Measurements from ENCODE around the gene CBR3.
"Not testable (repeated sequence)": the region's sequence is repeated elsewhere in the genome, so short reads cannot be mapped to it uniquely, and the experiment has no call there.

CBR3 gene

GRCh38 chr21:36117286-36117741 lies 17.6 kb upstream of the CBR3 start:
- DNase-seq (ENCODE audit: low spot score), result no peak

DNA sequence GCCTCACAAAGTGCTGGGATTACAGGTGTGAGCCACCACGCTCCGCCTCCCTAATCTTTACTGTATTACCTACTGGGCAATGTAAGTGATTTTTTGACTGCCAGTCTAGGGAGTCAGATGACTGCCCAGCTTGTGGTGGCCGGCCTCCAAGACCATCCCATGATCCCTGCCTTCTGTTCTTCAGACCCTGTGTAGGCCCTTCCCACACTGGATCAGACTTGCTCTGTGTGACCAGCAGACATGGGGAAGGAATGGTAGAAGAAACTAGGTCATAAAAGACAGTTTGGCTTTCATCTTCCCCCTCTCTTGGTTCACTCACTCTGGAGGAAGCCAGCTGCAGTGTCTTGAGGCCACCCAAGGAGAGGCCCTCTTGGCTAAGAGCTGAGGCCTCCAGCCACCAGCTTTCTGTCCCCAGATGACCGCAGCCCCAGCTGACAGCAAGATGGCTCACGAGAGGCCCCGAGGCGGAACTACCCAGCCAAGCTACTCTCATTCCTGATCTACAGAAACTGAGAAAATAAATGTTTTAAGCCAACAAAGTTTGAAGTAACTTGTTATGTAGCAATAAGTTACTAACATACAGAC lies 14.5 kb upstream of the CBR3 start:
- no peak for DNase-seq (ENCODE audit: low spot score)

DNA sequence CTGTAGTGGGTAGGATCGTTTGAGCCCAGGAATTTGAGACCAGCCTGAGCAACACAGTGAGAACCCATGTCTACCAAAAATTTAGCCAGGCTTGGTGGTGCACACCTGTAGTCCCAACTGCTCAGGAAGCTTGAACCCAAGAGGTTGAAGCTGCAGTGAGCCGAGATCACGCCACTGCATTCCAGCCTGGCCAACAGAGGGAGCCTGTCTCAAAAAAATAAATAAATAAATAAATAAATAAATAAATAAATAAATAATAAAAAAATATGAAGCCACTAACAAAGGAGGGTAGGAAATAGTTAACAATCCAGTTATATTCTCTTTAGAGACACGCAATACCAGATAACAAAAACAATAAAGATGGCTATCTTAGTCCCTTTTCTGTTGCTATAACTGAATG lies 11.9 kb upstream of the CBR3 start:
- no peak for DNase-seq (ENCODE audit: low spot score)

DNA sequence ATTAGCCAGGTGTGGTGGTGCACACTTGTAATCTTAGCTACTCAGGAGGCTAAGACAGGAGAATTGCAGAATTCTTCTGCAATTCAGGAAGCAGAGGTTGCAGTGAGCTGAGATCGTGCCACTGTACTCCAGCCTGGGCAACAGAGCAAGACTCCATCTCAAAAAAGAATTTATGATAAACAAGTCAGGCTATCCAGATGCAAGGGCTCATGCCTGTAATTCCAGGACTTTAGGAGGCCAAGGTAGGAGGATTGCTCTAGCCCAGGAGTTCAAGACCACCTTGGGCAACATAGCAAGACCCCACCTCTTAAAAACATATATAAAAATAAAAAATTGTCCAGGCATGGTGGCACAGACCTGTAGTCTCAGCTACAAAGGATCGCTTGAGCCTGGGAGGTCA lies 10.5 kb upstream of the CBR3 start:
- no peak for DNase-seq (ENCODE audit: low spot score)

- DNase-seq (ENCODE audit: low spot score), result peak; percentile 57
These were observed 9.2 kb upstream of the CBR3 start for GRCh38 chr21:36125512-36126207.

DNA sequence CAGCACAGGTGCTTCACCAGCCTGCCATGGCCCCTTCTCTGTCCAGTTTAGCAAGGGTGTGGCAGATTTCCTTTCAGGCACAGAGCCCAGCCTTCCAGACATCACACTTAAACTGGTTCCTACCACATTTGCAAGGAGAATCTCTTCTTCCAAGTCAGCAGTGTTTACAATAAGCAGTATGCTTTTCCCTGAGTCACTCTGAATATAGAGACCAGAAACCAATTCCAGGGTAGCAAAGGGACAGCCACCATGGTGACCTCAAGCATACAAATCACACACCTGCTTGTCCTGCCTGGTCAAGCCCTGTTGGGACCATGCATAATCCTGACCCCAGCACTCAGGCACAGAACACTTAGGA lies 8.7 kb upstream of the CBR3 start:
- DNase-seq (ENCODE audit: low spot score), result no peak

DNA sequence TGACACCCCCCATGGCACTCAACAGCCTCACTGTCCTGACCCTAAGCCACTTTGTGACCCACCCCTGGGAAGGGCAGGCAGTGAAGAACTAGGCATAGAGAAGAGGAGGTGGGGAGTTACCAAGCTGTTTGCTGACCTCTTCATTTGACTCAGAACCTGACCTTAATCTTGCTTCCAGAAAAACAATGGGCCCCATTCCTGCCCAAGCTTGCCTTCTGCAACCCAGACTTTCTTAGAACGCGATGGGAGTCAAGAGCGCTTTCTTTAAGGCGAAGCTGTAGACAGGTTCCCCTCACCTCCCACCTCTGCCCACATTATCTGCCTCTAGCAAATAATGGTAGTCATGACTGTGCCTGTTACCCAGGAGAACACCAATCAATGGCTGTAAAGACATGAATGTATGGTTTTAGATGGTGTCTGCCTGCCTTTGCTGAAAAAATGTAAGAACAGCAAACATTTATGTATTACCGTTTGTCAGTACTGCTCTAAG lies 8.2 kb upstream of the CBR3 start:
- DNase-seq (ENCODE audit: low spot score), result no peak

DNA sequence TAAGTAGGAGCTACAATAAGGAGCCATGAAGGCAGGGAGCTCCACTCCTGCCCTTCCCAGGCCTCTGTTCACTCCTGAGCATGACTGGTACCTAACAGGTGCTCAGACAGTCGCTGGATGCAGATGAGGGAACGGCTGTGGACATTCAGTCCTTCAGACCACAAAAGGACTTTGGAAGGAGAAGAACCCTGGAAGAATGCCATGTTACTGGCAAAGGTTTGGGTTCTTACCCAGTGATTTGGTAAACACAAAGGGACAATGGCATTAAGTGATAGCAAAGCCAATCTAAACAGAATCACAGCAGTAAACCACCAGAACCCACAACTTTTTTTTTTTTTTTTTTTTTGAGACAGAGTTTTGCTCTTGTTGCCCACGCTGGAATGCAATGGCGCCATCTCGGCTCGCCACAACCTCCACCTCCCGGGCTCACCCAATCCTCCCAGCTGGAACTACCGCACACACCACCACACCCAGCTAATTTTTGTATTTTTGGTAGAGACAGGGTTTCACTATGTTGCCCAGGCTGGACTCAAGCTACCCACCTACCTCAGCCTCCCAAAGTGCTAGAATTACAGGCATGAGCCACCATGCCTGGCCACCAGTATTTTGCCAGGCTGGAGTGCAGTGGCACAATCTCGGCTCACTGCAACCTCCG lies 7.5 kb upstream of the CBR3 start:
- no peak for DNase-seq (ENCODE audit: low spot score)

- DNase-seq (ENCODE audit: low spot score), result no peak
These were observed 6.9 kb upstream of the CBR3 start for GRCh38 chr21:36127977-36128376.

- no peak for DNase-seq (ENCODE audit: low spot score)
These were observed 5.7 kb upstream of the CBR3 start for GRCh38 chr21:36129219-36129618.

GRCh38 chr21:36130414-36130762 lies 4.5 kb upstream of the CBR3 start:
- DNase-seq (ENCODE audit: low spot score), result not testable (repeated sequence)

DNA sequence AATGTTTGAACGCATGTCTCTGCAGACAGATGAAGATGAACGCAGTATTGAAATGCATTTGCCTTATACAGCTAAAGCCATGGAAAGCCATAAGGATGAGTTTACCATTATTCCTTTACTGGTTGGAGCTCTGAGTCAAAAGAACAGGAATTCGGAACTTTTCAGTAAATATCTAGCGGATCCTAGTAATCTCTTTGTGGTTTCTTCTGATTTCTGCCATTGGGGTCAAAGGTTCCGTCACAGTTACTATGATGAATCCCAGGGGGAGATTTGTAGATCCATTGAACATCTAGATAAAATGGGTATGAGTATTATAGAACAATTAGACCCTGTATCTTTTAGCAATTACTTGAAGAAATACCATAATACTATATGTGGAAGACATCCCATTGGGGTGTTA lies 4.0 kb upstream of the CBR3 start:
- not testable (repeated sequence) for DNase-seq (ENCODE audit: low spot score)

DNA sequence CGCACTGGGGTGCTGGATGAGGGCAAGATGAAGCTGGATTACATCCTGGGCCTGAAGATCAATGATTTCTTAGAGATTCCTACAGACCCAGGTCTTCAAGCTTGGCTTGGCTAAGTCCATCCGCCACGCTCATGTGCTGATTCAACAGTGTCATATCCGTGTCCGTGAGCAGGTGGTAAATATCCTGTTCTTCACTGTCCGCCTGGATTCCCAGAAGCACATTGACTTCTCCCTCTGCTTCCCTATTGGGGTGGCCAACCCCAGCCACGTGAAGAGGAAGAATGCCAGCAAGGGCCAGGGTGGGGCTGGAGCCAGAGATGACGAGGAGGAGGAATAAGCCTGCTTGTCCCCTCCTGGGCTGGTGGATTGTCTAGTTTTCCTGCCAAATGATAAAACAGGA lies 2.2 kb upstream of the CBR3 start:
- DNase-seq (ENCODE audit: low spot score), result no peak

DNA sequence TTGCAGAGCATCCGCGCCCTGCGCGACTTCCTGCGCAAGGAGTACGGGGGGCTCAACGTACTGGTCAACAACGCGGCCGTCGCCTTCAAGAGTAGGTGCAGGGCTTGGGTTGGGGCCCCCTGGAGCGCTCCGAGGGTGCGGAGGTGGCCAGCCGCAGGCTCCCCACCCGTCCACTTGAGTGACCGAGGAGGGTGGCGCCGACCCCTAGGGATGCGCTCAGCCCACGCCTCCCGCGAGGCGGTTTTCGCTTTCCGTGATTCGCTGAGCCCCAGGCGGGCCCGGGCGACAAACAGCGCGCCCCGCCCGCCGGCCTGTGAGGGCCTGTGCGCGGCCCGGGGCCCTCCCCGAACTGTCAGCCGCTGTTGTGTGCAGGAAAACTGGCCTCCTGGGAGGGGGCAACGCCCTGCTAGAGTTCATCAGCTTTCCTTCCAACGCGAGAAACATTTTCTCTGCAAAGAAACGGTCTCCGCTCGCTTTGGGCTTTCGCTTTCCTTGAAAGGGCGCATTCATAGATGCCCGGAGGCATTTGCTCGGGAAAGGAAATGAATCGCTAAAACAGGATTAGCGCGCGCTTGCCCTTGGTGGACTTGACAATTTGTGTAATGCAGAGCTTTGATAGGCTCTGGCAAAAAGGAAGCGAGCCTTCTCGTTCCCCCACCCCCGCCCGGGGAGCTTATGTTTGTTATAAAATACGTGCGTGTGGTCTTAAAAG lies 668 bp downstream of the CBR3 start:
- peak; percentile 58 for DNase-seq (ENCODE audit: low spot score)

GRCh38 chr21:36139791-36140190 lies 4.9 kb downstream of the CBR3 start:
- DNase-seq (ENCODE audit: low spot score), result not testable (repeated sequence)

DNA sequence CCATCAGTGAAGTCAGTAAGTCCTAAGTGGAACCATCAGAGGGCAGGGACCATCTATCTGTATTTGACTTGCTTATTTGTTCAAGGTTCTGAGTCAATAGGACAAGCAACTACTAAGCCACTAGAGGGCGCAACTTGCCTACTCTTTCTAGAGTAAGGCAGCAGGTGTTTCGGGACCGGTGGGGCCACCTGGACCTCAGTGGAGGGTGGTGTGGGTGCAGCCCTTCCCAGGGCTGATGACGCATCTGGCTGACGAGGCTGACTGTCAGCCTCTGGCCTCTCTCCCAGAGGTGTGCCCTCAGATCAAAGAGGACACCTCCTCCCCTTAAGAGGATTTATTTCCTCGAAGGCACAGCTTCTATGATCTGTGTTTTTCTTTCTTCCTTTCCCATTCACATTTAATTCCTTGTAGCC lies 6.6 kb downstream of the CBR3 start:
- peak; percentile 95 for DNase-seq (ENCODE audit: low spot score)

DNA sequence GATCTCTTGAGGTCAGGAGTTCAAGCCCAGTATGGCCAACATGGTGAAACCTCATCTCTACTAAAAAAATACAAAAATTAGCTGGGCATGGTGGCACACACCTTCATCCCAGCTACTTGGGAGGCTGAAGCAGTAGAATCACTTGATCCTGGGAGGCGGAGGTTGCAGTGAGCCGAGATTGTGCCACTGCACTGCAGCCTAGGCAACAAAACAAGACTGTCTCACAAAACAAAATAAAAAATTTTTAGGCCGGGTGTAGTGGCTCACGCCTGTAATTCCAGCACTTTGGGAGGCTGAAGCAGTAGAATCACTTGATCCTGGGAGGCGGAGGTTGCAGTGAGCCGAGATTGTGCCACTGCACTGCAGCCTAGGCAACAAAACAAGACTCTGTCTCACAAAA lies 9.4 kb downstream of the CBR3 start:
- DNase-seq (ENCODE audit: low spot score), result not testable (repeated sequence)

- DNase-seq (ENCODE audit: low spot score), result no peak
These were observed 10.4 kb downstream of the CBR3 start for GRCh38 chr21:36145259-36145658.

GRCh38 chr21:36147911-36148310 lies 13.0 kb downstream of the CBR3 start:
- no peak for DNase-seq (ENCODE audit: low spot score)

- no peak for DNase-seq (ENCODE audit: low spot score)
These were observed 14.0 kb downstream of the CBR3 start for GRCh38 chr21:36148886-36149285.

DNA sequence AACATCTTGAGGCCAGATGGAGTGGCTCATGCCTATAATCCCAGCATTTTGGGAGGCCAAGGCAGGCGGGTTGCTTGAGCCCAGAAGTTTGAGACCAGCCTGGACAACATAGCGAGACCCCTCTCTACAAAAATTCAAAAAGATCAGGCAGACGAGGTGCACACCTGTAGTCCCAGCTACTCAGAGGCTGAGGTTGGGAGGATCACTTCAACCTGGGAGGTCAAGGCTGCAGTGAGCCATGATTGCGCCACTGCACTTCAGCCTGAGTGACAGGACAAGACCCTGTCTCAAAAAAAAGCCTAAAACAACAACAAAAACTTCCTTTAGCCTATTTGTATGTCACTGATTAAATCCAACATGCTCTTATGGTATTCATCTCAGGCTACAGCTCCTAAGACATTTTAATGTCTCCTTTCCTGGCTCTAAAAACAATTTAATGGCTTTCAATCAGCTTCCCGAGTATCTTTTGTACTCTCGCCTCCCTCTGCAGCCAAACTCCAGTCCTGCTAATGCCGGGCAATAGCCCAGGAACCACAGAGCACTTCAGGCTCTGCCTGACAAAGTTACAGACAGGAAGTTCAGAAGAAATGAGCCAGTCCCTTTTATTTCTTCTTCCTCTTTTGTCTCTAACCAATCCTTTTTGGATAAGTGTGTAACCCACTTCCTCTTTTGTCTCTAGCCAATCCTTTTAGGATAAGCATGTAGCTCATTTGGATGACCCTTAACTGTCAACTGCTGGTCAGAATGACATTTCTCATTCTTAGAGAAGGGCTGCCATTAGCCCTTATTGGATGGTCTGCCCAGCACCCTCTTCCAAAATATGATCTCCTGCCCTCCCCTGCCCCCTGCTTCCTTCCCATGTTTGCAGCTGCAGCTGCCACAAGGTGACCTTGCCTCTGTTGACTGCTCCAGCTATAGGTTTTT lies 15.2 kb downstream of the CBR3 start:
- DNase-seq (ENCODE audit: low spot score), result peak; percentile 87

All from pons (tissue), 1 donor.